Breast epithelium (tissue), 3 donors: ENCODE measurements around the gene PHF19.

Source experiments
- CTCF ChIP-seq, 3 donors: fragments of 450-650 bp; IDR thresholded peaks; one replicate each; pipeline ENCODE4 v1.5.1; 2016 to 2017; ENCODE audit warnings: antibody characterized with exemption in 3 of 3, mild to moderate bottlenecking in 3 of 3, moderate library complexity in 3 of 3
- POLR2A ChIP-seq: fragments of 450-650 bp; IDR thresholded peaks from one replicate; pipeline ENCODE4 v1.6.1; 2016; ENCODE audit warnings: antibody characterized with exemption, mild to moderate bottlenecking, moderate library complexity
- POLR2AphosphoS5 ChIP-seq, 3 donors: sonication (generic); formaldehyde crosslinking; IDR thresholded peaks; one replicate each; pipeline ENCODE4 v1.6.1; 2017; ENCODE audit warnings: antibody characterized with exemption in 3 of 3

- TF ChIP-seq CTCF (IDR thresholded peaks at IDR 0.05) (peak; percentile 24 to 44 (median 31)), POLR2A (no peak), POLR2AphosphoS5 (IDR thresholded peaks at IDR 0.05) (peak; percentile 75 to 87 (median 81))
Observed at GRCh38 chr9:120868676-120869359, 8.2 kb downstream of the PHF19 start.
